UCSD-AML1 (cell line): Measurements from ENCODE around the gene MAP4K4.

Experiments used
- DNase-seq: peaks from one replicate; lab custom pipeline; 2025; ENCODE audit not compliant: unreplicated experiment; lab: John Stamatoyannopoulos, UW

MAP4K4 gene

DNA sequence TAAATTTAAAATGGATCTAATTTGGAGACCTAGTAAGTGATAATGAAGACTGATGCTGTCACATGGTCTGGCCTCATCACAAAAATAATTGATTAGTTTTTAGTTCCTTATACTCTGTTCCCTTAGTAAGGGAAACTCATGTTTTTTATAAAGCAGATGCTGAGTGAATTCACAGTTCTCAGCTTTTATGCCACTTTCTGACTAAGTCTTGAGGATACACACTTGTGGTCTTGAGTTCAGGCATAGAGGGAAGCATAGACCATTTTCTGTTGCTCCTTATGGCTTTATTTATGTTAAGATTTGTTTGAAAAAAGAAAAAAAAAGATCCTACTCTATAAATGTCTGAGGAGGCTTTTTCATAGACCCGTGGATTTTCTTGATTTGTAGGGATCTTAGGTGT lies 91.1 kb downstream of the MAP4K4 start:
- no peak for DNase-seq

DNA sequence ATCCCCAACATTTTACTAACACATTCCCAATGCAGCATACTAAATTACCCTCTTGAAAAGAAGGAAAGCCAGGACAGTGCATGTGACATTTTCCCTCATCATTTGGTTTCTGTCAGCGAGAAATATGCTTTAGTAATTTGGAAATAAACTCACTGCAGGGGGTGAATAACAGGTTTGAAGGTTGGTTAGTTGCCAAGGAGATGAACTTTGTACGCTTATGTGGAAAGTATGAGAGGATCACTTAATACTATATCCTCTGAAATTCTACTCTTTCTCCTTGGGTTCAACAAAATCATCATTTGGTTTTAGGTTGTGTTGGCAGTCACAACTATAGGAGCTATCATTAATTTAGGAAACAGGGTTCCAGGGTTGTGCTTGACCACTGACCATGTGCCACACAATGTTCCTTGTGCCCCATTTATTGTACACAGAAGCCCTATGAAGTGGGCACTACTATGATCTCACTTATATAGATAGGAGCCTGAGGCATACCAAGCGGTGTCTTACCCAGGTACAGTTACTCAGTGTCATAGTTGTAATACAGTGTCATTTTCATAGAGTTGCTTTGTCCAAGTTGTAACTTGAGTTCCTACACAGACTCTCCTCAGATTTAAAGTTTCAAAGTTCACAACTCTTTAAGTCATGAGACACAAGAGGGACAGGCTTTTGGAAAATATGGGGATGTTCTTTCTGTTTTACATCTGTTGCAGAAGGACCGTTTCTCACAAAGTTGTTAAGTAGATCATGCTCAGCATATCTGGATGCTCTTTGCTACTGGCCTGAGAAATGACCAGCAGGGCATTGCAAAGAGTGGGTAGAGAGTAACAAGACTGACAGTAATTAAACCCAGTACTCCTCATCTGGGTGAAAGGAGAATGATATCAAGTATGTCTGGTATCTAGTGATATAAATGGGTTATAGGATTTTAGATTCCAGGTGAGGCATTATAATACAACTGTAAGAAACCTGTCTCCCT lies 91.8 kb downstream of the MAP4K4 start:
- DNase-seq, result no peak

DNA sequence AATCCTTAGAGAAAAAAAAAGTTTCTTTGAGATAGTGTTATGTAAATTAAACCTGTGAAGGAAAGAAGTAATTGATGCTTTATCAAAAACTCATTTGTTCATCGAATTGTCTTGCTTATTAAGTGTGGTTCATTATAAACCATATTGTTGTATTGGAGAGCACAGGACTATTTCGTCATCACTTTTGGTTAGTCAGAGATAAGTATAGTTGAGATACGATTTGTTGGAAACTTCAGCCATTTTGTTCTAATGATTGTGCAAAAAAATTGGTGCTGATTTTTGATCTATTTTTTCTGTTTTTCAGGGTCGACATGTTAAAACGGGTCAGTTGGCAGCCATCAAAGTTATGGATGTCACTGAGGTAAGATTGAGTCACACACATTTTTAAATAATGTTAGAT lies 92.9 kb downstream of the MAP4K4 start:
- DNase-seq, result no peak

DNA sequence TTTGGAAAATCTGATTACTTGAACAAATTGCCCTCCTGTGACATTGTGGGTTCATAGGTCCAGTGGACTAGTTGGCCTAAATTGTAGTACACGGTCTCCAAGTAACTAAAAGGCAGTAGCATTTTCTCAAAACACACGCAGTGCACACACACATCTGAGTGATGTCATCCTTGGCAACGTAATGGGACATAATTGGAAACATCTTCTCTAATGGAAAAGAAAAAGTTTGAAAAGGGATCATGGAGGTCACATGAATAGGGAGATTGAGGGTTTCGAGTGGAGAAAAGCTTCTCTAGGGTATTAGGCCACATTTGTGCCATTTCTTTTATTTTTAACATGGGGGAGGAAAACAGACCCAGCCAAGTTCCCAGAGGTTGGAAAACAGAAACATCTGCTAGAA lies 93.3 kb downstream of the MAP4K4 start:
- DNase-seq, result no peak

DNA sequence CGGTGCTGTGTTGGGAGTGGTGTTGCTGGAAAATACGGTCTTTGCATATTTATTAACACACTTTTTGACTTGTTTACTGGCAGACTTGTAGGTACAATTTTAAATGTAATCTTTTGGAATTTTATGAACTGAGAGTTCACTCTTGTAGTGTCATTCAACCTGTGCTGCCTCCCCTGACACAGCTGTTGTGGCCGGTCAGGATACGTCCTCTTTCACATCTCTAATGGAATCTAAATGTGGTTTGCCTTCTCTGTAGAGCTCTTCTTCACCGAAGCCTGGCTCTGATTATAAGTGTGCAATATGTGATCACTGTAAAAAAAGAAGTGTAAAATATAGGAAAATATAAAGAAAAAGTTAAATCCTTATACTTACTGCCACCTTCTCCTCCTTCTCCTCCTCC lies 94.7 kb downstream of the MAP4K4 start:
- no peak for DNase-seq

DNA sequence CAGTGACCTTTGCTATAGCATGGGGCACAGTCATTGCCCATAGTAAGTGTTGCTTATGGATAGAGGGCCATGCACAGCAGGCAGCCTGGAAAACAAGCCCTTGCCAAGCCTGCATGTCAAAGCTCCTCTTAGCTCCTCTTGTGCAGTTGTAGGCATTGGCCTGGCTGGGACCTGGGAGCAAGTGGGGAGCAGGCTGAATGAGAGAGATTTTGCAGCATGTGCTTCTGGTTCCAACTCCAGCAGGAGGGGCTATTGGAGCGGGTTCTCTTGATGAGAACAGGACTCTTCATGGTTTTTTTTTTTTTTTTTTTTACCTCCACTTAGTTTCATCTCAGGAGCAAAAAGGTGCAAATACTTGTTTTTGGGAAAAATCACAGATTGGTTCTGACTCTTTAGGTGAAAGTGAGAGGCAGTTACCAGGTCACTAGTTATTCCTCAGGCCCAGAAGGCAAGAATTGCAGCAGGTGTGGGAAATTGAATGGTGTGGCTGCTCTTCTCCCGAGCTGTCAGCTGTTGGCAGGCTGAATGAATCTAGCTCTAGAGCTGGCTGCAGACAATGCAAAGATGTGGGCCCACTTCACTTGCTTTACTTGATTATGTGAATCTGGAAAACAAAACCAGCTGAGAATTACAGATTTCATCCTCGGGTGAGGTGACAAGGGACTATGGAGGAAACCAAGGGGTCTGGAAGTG lies 95.9 kb downstream of the MAP4K4 start:
- no peak for DNase-seq

DNA sequence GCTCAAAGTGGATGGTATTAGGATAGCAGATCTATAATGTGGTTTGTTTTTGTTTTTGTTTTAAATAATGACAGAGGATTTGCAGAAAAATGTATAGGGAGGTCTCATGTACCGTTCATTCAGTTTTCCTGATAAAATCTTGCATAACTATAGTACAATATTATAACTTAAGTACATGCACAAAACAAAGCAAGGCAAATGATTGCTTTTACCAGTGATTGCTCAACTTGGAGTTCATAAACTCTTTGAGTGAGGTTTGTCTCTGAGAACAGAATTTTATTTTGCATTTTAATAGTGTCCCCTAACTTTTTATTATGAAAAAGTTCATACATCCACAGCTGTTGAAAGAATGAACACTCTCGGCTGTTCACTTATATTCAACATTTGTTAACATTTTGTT lies 96.6 kb downstream of the MAP4K4 start:
- DNase-seq, result no peak

DNA sequence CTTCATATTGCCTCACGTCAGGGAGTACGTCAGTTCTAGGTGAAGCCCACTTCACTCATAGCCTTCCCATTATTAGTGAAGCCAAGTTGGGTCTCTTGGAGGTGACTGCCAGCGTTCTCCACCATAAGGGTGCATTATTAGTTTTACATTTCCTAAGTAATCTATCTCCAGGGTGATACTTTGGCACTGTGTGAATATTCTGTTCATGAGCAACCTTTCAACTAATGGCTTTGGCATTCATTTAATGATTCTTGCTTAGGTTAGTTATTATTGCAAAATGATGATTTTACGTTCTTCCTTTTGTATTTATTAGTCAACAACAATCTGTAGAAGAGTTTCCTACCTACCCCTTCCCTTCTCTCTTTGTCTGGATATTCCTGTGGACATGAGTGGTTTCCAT lies 97.5 kb downstream of the MAP4K4 start:
- no peak for DNase-seq

DNA sequence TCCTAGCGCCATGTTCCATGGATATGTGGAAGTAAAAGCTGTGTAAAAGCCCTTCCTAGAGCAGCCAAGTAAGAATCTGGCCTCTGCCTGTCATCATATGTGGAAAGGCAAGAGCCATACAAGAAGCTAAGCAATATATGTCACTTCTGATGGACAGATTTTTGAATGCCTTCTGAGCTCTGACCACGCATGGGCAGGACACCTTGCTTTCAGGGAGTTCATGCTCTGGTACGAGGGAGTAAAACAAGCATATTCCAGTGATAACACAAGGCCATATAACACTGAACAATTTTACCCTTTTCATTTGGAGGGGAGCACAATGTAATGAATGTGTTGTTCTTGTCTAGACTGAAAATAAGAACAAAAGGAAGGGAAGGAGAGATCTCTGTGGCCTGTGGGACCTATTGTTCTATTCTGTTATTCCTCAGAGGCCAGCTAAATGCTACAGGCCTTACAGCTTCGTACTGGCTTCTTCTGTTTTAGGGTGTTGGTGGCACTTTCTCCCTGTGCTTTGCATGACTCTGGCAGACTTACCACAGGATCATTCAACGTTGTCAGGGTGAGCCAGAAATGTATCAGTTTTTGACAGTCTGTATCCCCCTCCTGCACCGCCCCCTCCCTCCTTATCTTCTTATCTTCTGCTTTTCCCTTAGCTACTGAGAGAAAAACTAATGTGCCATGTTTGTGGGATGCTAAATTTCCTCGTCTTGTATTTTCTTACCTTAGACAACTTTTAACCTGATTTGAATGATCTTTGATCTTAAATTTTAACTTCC lies 99.5 kb downstream of the MAP4K4 start:
- no peak for DNase-seq

DNA sequence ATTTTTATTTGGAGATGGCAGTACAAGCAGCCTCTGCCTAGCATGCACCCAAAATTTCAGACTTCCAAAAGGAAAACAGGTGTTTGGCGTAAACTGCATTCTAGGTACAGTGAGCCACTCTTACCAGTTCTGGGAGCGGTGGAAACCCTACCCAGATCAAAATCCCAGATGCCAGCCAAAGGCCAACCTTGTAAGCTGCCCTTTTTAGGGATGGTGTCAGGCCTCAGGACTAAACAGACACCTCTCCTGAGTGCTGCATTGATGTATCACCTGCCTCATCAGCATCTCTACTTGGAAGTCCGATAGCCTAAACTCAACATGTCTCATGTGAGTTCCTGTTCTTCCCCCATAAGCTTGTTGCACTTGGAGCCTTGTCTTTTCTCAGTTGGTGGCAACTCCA lies 104.0 kb downstream of the MAP4K4 start:
- no peak for DNase-seq

DNA sequence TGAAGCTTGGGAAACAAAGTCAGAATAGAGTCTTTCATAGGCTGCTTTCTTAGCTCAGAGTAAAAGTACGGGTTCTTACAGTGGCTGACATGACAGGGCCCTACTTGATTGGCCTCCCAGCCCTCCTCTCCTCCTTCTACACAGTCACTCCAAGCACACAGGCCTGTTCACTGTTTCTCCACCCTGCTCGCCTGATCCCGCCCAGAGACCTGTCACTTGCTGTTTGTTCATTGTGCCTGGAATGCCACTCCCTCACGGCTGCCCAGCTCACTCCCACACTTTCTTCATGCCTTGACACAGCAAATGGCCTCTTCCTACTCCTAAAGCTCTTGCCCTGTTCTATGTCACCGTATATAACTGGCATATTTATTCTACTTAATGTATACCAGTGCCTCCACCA lies 104.8 kb downstream of the MAP4K4 start:
- DNase-seq, result no peak

DNA sequence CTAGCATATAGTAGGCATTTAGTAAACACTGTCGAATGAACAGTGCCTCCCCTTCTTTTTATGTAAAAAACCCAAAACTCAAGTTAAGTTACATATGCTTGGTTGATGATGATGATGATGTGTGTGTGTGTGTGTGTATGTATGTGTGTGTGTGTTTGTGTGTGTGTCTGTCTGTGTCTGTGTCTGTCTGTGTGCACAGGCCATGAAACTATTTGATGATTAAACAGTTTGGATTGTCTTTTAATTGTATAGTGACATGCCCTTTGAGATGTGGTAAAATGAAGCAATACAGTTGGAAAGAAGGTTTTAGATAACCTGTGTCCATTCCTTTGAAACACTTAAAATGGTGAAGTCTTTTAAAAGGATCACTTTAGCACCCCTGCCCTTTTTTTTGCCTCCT lies 105.6 kb downstream of the MAP4K4 start:
- no peak for DNase-seq

DNA sequence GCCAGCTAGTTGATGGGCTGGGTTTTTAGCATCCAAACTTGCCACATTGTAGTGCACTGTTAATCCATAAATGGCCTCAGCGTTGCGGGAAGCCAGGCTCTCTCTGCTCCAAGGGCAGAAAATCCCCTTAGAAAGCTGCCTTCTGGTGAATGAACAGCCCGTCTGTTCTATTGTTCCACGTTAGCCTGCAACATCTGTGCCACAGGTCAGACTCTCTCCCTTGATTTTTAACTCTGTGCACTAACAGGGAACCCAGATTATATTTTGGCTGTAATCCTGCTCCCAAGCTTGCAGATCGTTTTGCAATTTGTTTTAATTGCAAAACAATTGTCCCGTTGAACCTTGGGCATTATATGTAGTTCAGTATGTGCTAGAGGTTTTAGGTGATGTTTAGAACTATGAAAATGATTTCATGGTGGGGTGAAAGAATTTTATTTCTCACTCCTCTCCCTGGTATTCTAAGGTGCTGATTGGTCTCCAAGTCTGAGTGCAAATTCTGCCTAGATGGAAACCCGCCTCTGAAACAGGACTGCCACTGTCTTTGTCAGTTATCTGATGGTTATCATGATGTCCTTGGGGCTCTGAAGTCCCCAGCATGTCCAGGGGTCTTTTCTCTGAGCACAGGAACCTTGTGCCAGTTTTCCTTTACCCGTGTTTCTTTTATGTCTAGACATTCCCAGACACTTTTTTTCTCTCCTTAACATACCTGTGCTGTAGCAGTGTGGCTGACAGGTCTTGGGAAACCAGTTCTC lies 106.6 kb downstream of the MAP4K4 start:
- no peak for DNase-seq

DNA sequence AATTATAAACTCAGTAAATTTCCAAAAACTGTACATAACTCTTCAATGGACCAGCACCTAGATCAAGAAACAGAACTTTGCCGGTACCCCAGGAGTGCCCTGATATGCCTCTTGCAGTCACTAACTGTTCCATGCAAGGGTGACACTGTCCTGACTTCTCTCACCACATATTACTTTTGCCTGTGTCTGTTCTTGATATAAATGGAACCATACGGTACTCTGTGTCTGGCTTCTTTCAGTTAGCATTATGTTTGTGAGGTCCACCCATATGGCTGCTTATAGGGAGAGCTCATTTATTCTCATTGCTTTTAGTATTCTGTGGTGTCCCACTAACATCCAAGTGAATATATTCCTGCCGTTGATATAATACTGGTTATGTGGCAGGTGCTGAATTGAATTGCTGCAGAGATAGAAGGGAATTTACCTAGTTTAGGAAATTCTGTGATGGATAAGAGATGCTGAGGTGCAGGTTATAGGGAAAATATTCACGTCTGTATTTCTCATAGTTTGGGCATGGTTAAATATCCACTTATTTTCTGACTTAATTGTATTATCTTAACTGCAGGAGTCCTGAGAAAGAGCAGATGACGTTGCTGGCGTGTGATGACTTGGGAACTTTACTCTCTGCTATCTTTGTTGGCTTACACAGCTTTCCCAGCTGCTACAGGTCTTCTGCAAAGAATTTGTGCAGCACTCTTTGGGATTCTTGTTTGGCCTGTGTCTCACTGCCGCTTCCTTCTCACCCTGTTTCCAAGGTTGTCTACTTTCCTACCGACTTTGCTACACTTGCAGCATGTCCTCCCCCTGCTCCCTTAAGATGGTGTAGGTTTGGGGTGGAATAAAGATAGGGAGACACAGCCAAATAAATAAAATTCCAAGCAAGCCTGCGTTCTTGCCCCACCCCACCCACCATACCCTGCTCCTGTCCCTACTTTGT lies 107.9 kb downstream of the MAP4K4 start:
- no peak for DNase-seq

DNA sequence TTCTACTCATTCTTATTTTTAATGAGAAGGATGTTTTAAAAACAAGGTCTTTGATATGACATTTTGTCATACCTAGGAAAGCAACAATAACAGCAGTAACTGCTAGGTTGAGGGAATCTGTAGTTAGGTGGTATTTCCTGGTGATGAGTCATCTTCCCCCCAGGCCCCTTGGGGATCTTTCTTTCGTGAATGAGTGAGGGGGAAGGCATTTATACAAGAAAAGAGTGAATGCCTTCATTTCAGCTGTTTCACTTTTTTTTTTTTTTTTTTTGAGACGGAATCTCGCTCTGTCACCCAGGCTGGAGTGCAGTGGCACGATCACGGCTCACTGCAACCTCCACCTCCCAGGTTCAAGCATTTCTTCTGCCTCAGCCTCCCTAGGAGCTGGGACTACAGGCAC lies 108.6 kb downstream of the MAP4K4 start:
- no peak for DNase-seq

DNA sequence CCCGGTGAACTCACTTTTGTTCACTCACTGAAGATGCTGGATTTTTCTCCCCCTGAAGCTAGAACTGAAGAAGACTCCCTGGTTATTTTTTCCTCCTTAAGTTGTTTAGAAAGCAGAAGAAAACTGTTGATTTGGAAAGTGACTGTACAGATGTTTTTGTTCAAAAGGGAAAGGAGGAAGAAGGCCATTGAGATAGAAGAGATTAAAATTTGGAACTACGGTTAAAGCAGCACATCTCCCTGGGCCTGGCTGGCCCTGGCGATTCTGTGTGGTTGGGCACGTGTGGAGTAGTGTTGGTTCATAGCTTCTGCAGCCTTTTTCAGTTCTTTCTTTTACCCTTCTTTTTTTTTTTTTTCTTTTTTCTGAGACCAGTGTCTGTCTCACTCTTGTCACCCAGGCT lies 109.2 kb downstream of the MAP4K4 start:
- DNase-seq, result no peak

DNA sequence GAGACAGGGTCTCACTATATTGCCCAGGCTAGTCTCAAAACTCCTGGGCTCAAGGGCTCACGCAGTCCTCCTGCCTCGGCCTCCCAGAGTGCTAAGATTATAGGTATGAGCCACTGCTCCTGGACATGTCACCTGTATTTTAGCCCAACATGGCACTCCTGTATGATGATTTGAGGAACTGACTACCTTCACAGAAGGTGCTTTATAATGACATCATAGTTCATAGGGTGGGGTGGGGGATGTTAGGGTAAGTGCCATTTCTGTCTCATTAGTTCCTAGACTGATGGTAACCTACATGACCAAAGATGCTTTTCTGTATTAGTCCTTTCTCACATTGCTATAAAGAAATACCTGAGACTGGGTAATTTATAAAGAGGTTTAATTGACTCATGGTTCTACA lies 109.7 kb downstream of the MAP4K4 start:
- no peak for DNase-seq

DNA sequence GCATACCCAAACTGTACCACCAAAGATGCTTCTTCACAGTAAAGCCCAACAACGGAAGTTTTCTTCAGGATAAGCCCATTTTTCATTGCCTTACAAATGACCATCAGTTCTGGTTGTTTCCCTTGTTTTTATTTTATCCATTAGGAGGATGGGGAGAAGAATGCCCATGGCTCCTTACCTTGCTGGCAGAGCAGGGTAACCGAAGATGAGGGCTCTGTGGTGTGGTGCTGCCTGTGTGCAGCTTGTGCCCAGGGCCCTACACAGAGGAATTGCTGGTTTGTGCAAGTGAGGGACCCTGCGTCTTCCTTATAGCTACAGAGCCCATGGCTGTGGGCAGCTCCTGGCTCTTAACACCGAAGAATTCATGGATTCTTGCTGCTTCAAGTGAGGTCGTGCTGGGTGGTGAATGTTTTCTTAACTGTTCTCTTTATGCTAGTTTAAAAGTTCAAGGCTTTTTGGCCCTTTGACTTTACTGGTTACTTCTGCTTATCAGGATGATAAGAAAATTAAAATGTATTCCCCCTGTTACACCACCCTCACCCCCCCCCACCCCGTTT lies 110.6 kb downstream of the MAP4K4 start:
- no peak for DNase-seq

DNA sequence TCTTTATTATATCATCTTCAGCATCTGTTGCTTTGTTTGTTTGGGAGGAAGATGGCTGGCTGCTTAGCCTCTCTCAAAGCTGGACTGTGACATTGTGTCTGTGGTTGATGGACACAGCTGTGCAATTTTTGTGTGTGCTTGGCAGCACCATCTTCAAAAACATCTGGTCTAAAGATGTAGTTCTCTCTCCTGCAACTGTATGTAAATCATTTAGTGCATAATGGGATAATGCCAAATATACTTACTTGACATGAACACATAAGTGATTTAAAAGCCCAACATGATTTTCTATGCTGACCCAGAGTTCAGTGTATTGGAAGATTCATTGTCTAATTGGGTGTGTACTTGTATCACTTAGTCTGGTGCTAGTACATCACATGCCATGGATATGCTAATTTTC lies 112.2 kb downstream of the MAP4K4 start:
- DNase-seq, result no peak
